ENCODE data around the gene ITGB3.

DNA sequence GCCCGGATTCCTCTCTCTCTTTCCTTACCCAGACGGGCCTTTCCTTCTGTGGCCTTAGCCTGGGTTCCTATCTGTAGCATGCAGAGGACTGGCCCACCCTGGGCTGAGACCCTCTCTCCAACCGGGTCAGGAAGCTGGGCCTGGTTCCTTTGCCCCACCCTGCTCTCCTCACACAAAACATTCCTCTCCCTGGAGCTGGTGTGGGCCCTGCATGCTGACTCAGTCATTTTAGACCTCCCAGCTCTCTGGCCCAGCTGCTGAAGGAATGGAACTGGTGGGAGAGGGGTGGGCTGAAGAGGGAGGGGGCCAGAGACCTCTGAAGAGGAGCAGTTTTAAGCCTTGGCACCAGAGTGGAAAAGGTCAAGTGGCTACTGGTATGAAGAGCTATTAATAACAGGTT lies 43.5 kb upstream of the ITGB3 start:
- TF ChIP-seq, protein P1, sequence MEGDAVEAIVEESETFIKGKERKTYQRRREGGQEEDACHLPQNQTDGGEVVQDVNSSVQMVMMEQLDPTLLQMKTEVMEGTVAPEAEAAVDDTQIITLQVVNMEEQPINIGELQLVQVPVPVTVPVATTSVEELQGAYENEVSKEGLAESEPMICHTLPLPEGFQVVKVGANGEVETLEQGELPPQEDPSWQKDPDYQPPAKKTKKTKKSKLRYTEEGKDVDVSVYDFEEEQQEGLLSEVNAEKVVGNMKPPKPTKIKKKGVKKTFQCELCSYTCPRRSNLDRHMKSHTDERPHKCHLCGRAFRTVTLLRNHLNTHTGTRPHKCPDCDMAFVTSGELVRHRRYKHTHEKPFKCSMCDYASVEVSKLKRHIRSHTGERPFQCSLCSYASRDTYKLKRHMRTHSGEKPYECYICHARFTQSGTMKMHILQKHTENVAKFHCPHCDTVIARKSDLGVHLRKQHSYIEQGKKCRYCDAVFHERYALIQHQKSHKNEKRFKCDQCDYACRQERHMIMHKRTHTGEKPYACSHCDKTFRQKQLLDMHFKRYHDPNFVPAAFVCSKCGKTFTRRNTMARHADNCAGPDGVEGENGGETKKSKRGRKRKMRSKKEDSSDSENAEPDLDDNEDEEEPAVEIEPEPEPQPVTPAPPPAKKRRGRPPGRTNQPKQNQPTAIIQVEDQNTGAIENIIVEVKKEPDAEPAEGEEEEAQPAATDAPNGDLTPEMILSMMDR (IDR thresholded peaks at IDR 0.05) = no peak
- peak in 1 of 2 donors; percentile 14 for TF ChIP-seq POLR2A (IDR thresholded peaks at IDR 0.05)

Data from thyroid gland (tissue), 4 donors.